Mesenteric fat pad (tissue), 1 donor: ENCODE data around the gene PLPP6. TPM values are rescaled to one million over a fixed set of nuclear protein-coding genes. Genes with fewer than 3 reads are reported as not detected.
"Not testable (repeated sequence)": the region's sequence is repeated elsewhere in the genome, so short reads cannot be mapped to it uniquely, and the experiment has no call there.

Experiments
- DNase-seq: peaks from one replicate; pipeline ENCODE4 v3.0.0-alpha.2; 2020; ENCODE audit warnings: low spot score
- long read RNA-seq: library from polyadenylated mRNA; unstranded; transcript quantifications from one replicate; pipeline ENCODE4 v2.0.0, GENCODE V29; 2020
- total RNA-seq: library from RNA; stranded (reverse); fragmentation: NEBNext Ultra II Directional; extraction: Animal tissue kit (Norgen Biotek cat#: 25700); gene quantifications from one replicate; pipeline ENCODE4 v1.2.1, GENCODE V29; 2021
- donor health status: DM: yes; HTN: yes; CAD: no.

Gene PLPP6
- total RNA-seq = 5.5 TPM
- long read RNA-seq, transcript PLPP6-201 (1 exons, 2,944 nt) = major isoform, 10 of 10 reads
- long read RNA-seq, partial matches to known transcripts = 0 of 10 reads
- long read RNA-seq, other reads (novel, unspliced or antisense) = 0 of 10 reads

- DNase-seq = peak; percentile 96
Observed at GRCh38 chr9:4662108-4662988, at the start of gene PLPP6. Gene PLPP6 (plus strand): TSS chr9:4662294. CDS start chr9:4662376, 82 bp downstream.

GRCh38 chr9:4614627-4615026, 47.5 kb upstream of the PLPP6 start:
- DNase-seq = no peak

- DNase-seq = no peak
Observed at GRCh38 chr9:4615251-4615650, 46.8 kb upstream of the PLPP6 start.

DNA sequence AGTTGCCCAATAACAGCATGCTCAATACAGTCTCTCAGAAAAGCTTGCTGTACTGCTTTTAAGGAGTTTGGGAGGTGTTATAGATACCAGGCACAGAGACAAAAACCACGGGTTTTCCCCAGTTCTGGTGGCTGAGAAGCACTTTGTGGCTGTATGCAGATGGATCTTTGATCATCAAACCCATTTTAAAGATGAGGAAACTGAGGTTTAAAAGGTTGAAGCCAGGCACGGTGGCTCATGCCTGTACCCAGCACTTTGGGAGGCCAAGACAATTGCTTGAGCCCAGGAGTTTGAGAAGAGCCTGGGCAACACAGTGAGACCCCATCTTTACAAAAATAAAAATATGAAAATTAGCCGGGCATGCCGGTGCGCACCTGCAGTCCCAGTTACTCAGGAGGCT, 46.3 kb upstream of the PLPP6 start:
- no peak for DNase-seq

DNA sequence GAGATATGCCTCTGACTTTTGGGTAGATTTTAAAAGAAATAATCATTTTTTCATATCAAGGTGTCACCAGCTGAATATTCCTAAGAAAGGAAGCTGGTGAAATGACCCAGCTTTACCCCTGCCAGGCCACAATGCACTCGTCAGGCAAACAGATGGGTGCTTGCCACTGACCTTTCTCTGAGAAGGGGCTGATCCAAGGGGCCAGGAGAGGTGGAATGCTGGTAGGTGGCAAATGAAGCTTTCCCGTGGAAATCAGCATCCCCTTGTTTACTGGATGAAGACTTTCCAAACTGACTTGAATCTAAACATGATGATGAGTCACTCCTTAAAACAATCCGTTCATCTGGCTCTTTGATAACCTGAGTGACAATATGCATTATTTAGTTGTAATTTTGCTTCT, 44.3 kb upstream of the PLPP6 start:
- DNase-seq = no peak

DNA sequence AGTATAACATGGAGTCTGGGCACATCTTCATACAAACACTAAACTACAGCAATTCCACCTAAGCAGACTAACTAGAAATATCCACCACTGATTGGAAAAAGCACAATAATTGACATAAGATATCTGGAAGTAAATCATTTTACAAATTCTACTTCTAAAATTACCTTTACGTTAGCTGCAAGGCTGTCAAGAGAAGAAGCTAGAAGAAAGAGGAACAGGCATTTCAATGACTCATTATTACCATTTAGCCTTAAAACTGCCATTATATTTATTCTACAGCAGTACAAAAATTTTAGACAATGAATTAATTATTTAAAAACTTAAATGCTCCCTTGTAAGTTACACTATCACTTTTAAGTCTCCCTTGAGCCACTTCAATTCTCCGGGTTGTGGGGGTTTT, 43.4 kb upstream of the PLPP6 start:
- no peak for DNase-seq

GRCh38 chr9:4620057-4620765, 41.9 kb upstream of the PLPP6 start:
- DNase-seq = no peak

GRCh38 chr9:4620881-4621555, 41.1 kb upstream of the PLPP6 start:
- DNase-seq = no peak

DNA sequence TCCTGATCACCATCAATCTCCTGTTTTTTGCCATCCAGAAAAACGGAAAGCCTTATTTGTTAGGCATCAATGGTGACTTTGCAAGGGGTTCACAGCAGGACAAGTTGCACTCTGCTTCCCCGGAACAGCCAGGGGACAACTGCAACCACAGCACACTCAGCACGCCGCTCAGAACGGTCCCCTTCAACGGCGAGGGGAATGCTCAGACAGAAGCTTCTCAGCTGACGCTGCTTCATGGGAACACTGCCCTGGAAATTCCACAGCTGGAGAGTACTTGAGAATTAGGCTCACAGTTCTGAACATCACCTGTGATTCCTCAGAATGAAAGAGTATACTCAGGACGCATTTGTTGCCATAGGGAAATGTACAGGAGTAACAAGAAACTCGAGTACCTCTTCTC, 40.1 kb upstream of the PLPP6 start:
- no peak for DNase-seq

DNA sequence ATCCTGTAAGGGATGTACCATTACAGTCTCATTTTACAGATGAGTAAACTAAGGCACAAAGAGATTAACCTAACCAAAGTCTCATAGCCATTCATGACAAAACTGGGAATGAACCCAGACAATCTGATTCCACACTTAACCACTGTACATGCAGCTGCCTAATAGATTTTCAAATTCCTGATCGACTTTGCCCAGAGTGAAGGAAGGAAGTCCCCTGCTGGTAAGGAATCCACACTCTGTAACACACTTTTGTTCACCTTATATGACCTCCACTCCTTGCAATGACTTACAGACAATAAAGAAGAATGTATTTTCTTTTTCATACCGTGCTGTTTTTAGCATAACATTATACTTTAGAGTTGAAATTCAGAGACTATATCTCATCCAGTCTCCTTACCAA, 31.3 kb upstream of the PLPP6 start:
- DNase-seq = no peak

DNA sequence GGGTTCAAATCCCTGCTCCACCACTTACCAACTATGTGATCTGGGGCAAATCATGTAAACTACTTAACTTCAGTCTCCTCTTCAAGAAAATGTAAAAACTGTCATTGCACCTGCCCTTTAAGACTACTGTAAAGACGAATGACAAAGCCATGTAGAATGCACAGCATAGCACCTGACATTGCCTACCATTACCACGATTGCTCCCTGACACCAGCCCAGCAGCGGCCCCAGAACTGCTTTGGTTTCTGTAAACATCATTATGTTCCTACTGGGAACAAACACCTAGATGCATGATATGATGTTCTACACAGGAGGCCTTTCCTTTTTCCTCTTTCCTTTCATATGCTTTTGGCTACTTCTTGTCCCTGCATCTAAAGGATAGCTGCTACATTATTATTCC, 23.1 kb upstream of the PLPP6 start:
- DNase-seq = no peak

DNA sequence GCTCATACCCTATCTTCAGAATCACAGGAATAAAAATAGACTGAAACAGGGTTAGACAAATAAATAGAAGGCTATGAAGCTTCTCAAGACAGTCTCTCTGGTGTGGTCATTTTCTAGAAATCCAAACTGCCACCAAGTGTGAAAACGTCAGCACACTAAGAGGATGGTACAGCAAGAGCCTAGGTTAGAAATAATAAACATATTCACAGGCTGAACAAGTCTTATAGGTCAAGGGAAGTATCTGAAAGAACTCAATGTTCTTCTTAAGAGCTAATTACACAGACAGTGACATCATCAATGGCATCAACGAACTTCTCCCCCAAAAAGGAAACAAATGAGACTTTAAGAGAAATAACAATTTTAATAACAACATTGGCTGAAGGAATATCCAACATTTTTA, 22.7 kb upstream of the PLPP6 start:
- DNase-seq = no peak

DNA sequence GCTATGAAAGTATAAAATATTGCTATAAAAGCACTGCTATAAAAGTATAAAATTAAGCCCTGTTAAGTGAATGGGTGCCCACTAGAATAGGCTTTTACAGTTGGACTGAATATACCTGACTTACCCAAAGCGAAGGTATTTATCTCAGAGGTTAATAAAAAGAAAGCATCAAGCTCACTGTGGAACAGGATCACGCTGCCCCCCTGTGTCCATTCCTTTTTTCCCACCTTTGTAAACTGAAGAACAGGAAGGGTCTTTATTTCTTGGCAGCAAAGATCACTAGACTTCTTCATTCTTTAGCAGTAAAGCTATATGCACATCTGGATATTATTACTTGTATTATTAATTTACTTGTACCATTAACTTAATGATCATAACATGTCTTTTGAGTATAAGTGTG, 22.1 kb upstream of the PLPP6 start:
- DNase-seq = no peak

DNA sequence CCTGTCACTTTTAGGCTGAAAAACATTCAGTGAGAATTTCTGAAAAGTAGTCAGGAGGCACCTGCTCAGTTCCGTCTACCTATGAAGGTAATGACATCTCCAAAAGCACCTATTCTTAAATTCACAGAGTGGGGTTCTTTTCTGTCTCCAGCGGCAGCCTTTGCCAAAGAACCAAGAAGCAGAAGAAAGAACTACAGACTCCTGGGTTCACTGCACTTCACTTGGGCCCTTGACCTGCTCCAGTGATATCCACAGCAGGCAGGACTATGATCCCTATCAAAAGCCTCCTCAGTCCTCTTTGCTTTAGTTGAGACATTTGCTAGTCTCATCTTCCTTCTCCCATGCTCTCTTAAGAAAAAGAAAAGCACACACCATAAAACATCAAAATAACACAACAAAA, 19.7 kb upstream of the PLPP6 start:
- no peak for DNase-seq

- DNase-seq = no peak
Observed at GRCh38 chr9:4654084-4654483, 8.0 kb upstream of the PLPP6 start.

DNA sequence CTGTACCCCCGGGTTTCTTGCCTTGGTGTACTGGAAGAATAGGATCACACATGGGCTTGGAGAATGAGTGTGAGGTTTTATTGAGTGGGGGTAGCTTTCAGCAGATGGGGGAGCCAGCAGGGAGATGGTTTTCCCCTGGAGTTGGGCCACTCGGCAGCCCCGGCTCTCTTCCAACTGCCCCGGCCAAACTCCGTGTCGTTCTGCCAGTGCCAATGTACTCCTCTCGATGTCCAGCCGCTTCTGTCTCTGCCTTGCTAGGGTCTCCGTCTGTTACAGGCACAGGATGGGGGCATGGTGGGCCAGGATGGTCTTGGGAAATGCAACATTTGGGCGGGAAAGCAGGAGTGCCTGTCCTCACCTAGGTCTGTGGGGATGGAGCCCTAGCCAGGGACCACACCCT, 7.6 kb upstream of the PLPP6 start:
- no peak for DNase-seq

- DNase-seq = not testable (repeated sequence)
Observed at GRCh38 chr9:4656196-4656595, 5.9 kb upstream of the PLPP6 start.

DNA sequence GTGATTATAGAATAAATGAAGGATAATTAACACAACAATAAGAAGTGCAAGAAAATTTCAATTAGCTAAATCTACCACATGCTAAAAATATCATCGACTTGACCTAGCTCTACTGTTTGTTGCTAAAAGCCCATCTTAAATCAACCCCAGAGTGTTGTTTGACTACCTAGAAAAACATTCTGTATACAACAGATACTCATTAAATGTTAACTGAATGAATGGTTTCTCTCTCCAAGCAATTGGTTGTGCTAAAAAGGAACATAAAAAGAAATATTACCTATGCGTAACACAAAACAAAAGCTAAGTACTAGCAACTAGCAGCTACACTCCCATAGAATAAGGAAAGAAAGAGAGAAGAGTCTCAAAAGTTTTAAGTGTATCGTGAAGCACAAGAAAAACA, 5.5 kb upstream of the PLPP6 start:
- DNase-seq = no peak

DNA sequence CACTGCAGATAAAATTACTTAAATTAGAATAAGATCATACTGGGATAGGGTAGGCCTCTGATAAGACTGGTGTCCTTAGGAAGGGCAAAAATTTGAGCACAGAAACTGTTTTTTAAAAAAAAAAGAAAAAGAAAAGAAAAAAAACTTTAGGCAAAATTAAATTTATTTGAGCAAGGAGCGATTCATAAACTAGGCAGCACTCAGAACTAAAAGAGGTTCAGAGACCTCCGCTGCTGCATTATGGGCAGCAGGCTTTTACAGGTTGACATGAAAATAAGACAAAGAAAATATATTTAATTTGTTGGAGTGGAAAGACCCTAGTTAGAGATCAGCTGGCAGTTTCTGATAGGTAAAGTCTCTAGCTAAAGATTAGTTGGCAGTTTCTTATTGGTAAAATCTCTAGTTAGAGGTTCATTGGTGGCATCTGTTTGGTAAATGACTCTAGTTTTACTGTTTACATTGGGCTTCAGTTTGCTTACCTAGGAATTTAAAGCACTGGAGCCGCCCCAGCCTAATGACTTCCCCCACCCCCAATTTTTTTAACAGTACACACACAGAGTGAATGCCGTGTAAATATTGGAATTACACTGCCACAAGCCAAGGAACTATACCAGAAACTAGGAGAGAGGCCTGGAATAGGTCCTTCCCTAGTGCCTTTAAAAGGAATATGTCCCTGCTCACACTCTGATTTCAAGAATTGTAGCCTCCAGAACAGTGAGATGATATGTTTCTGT, 4.5 kb upstream of the PLPP6 start:
- no peak for DNase-seq

GRCh38 chr9:4660665-4661064, 1.4 kb upstream of the PLPP6 start:
- not testable (repeated sequence) for DNase-seq

GRCh38 chr9:4661165-4661564, 929 bp upstream of the PLPP6 start:
- DNase-seq = no peak
